GM13976 (cell line): Measurements from ENCODE around the gene NGFR.

ENCODE experiments used
- DNase-seq: peaks from one replicate; pipeline ENCODE4 v3.0.0; 2012; ENCODE audit warnings: low spot score
- CTCF ChIP-seq: IDR thresholded peaks from 2 replicates; pipeline ENCODE4 v1.5.1; 2012; ENCODE audit warnings: borderline replicate concordance, mild to moderate bottlenecking; ENCODE audit not compliant: insufficient read depth; ENCODE audit errors: extremely low read depth, missing control alignments, control extremely low read depth
- in situ Hi-C: fragments of 300-500 bp; cut with MboI; formaldehyde crosslinking; loops from one replicate; pipeline ENCODE4 v1.12.0; 2022; ENCODE audit warnings: low sequenced_read_pairs, mixed read lengths, inconsistent platforms; ENCODE audit not compliant: unreplicated experiment

The NGFR gene

GRCh38 chr17:49514071-49514721 is 19.1 kb downstream of the NGFR start:
- in situ Hi-C loops = no loop called here
- DNase-seq = no peak
- TF ChIP-seq CTCF = no peak

- DNase-seq = peak; percentile 90
- TF ChIP-seq CTCF = no peak
- in situ Hi-C loops = no loop called here
These were observed 20.2 kb downstream of the NGFR start for GRCh38 chr17:49515196-49515770.

- in situ Hi-C loops = no loop called here
- TF ChIP-seq CTCF = no peak
- no peak for DNase-seq
These were observed 21.1 kb downstream of the NGFR start for GRCh38 chr17:49516180-49516579.

GRCh38 chr17:49518346-49519078 is 23.4 kb downstream of the NGFR start:
- TF ChIP-seq CTCF = no peak
- no peak for DNase-seq
- in situ Hi-C loops = no loop called here

- TF ChIP-seq CTCF = no peak
- DNase-seq = no peak
- in situ Hi-C loops = no loop called here
These were observed 24.7 kb downstream of the NGFR start for GRCh38 chr17:49519781-49520180.

- no peak for TF ChIP-seq CTCF
- no peak for DNase-seq
- in situ Hi-C loops = no loop called here
These were observed 25.4 kb downstream of the NGFR start for GRCh38 chr17:49520386-49521087.
